ENCODE results near the gene PCSK1.

DNA sequence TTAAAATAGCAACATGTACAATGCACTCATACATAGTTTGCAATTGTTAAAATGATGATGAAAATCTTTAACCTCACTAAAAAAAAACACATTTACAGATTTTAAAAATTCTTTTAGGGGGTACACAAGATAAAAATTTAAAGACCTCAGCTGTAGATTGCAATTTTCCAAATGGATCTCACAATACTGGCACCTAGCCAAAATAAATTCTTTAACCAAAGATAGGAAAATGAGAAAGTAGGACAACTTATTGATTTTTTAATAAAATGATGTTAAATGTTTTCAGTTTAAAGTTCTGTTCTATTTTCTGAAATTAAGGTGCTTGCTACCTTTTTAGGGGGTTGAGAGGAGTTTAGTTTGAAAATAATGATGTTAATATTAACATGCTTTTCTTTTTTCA lies 90.0 kb downstream of the PCSK1 start:
- TF ChIP-seq, protein P1, sequence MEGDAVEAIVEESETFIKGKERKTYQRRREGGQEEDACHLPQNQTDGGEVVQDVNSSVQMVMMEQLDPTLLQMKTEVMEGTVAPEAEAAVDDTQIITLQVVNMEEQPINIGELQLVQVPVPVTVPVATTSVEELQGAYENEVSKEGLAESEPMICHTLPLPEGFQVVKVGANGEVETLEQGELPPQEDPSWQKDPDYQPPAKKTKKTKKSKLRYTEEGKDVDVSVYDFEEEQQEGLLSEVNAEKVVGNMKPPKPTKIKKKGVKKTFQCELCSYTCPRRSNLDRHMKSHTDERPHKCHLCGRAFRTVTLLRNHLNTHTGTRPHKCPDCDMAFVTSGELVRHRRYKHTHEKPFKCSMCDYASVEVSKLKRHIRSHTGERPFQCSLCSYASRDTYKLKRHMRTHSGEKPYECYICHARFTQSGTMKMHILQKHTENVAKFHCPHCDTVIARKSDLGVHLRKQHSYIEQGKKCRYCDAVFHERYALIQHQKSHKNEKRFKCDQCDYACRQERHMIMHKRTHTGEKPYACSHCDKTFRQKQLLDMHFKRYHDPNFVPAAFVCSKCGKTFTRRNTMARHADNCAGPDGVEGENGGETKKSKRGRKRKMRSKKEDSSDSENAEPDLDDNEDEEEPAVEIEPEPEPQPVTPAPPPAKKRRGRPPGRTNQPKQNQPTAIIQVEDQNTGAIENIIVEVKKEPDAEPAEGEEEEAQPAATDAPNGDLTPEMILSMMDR (conservative IDR thresholded peaks at IDR 0.05) = no peak
- no peak for TF ChIP-seq EZH2 (IDR thresholded peaks at IDR 0.05; ENCODE audit: low read depth)

Measured in PC-9 (cell line).